Activated T-cell treated with anti-CD3 and anti-CD28 coated beads, Interleukin-2, amount 50 U/mL, for 48 hours (primary cell): Measurements from ENCODE around the gene MTO1.
"Not testable (repeated sequence)": the region's sequence is repeated elsewhere in the genome, so short reads cannot be mapped to it uniquely, and the experiment has no call there.

Experiments used
- DNase-seq, 2 experiments: peaks; one replicate each; pipeline ENCODE4 v3.0.0-alpha.2; 2020

MTO1 gene

DNA sequence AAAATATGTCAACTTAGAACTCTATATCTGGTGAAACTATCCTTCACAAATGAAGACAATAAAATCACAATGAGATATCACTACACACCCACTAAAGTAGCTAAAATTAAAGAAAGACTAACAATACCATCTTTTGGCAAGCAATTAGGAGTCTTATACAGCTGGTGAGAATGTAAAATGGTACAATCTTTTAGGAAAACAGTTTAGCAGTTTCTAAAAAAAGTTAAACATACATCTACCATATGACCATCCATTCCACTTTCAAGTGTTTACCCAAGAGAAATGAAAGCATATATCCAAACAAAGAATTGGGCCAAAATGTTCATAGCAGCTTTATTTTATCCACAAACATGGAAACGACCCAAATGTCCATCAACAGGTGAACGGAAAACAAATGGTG, 73.1 kb downstream of the MTO1 start:
- DNase-seq, result no peak

DNA sequence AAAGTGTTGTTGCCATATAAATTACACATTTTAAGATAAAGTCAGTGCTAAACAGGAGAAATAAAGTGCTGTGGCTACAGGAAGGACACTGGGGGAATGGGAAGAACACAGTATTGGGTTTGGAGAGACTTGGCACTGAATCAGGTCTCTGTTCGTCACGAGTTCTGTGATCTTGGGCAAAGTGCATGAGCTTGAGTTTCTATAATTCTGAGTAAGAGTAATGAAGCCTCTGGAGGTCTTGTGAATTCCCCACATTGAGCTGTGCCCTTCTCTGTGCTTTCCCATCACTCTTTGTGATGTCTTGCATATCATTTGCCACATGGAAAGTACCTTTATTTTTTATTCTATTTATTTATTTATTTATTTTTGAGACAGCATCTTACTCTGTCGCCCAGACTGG, 76.1 kb downstream of the MTO1 start:
- no peak for DNase-seq

DNA sequence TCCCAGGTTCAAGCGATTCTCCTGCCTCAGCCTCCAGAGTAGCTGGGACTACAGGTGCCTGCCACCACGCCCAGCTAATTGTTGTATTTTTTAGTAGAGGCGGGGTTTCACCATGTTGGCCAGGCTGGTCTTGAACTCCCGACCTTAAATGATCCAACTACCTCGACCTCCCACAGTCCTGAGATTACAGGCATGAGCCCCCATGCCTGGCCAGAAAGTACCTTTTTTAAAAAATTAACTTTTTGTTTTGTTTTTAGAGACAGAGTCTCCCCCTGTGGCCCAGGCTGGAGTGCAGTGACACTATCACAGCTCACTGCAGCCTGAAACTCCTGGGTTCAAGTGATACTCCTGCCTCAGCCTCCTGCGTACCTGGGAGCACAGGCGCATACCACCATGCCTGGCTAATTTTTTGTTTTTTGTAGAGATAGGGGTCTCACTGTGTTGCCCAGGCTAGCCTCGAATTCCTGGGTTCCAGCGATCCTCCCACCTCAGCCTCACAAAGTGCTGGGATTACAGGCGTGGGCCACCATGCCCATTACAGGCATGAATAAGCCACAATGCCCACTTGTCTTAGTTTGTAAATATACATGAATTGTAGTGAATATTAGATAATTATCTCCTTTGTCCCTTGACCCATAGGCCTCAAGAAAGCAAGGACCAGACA, 76.7 kb downstream of the MTO1 start:
- no peak for DNase-seq

DNA sequence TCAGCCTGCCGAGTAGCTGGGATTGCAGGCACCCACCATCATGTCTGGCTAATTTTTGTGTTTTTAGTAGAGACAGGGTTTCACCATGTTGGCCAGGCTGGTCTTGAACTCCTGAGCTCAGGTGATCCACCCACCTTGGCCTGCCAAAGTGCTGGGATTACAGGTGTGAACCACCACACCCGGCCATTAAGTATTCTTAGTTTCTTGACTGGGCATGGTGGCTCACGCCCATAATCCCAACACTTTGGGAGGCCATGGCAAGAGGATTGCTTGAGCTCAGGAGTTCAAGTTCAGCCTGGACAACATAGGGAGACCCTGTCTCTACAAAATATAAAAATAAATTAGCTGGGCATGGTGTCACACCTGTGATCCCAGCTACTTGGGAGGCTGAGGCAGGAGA, 80.9 kb downstream of the MTO1 start:
- not testable (repeated sequence) for DNase-seq

DNA sequence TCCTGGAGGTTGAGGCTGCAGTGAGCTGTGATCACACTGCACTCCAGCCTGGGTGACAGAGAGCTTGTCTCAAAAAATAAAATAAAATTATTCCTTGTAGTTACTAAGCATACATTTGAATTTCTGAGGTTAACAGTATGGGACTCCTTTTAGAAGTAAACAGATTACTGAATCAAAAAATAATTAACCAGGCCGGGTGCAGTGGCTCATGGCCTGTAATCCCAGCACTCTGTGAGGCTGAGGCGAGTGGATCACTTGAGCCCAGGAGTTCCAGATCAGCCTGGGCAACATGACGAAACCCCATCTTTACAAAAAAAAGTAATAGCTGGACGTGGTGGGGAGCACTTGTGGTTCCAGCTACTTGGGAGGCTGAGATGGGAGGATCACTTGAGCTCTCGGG, 81.4 kb downstream of the MTO1 start:
- no peak for DNase-seq

DNA sequence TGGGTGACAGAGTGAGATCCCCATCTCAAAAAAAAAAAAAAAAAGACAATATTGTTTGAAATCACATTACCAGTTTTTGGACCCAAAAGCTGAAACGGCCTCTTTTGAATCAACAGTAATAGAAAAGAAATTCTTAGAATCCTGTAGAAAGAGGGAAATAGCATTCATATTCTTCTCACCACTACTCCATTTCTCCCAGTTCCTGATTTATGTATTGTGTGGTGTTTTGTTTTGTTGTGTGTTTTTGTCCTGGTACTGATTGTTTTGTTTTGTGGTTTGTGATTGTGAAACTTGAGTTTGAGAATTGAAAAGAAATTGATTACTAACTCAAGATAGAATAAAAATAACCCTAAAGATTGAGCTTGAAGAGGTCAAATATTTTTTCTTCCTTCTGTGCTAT, 85.5 kb downstream of the MTO1 start:
- no peak for DNase-seq

DNA sequence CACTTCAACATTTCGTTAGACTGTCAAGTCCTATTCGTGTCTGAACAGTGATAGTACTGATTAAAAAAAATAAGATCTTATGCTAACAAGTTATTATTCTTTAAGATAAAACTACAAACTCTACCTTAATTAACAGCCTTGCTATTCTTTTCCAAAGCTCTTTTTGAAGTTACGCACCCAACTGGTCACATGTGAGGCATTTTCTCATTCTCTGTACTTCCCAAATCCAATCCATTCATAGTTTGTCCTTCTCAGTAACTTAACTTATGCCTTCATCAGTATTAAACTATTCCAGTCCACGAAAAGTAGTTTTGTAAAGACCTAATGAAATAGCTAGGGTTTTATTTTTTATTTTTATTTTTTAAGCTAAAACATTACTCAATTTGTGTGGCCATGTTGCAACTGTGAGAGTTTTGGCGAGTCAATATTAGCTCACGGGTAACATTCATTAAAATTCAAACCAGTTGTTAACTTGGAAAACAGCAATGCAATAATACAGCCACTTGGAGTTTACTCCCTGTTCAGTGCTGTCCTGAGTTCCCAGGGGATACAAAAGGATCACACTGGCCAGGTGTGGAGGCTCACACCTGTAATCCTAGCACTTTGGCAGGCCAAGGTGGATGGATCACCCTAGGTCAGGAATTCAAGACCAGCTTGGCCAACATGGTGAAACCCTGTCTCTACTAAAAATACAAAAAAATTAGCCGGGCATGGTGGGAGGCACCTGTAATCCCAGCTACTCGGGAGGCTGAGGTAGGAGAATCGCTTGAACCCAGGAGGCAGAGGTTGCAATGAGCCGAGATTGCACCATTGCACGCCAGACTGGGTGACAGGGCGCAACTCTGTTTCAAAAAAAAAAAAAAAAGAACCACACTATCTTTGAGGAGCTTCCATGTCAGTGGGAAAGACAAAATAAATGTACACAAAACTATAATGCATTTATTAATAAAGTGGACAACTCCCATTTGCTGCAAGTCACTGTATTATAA, 87.2 kb downstream of the MTO1 start:
- DNase-seq, result no peak

DNA sequence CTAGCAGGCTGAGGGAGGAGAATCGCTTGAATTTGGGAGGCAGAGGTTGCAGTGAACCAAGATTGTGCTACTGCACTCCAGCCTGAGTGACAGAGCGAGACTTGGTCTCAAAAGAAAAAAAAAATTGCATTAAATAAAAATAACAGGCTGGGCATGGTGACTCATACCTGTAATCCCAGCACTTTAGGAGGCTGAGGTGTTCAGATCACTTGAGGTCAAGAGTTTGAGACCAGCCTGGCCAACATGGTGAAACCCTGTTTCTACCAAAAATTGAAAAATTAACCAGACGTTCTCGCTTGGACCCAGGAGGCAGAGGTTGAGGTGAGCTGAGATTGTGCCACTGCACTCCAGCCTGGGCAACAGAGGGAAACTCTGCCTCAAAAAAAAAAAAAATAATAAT, 89.6 kb downstream of the MTO1 start:
- DNase-seq, result not testable (repeated sequence)

DNA sequence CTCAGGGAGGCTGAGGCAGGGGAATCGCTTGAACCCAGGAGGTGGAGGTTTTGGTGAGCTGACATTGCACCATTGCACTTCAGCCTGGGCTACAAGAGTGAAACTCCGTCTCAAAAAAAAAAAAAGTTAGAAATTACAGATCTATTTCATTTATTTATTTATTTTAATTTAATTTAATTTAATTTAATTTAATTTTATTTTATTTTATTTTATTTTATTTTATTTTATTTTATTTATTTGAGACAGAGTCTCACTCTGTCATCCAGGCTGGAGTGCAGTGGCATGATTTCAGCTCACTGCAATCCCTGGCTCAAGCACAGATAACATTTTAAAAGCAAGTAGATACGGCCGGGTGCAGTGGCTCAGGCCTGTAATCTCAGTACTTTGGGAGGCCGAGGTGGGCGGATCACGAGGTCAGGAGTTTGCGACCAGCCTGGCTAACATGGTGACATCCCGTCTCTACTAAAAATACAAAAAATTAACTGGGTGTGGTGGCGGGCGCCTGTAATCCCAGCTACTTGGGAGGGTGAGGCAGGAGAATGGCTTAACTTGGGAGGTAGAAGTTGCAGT, 93.9 kb downstream of the MTO1 start:
- DNase-seq, result not testable (repeated sequence)

DNA sequence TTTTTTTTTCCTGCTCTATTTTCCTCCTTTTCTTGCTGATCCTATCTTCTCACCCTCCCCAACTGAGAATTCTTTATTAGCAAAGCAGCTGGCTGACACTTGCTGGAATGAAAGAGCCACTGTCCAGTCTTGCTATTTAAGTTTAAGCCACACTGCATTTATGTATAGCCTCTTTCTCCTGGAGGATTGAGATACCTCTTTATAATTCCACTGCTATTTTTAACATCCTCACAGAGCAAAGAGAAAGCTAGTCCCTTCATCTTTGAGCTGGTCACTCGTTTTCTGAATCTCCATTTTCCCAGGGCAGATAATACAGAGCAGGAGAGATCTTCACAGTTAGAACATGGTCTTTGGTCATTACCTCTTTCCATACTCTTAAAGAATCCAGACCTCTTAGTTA, 95.3 kb downstream of the MTO1 start:
- no peak for DNase-seq
